IgD-negative memory B cell (primary cell): ENCODE measurements around the gene SLC50A1. TPM values are rescaled to one million over a fixed set of nuclear protein-coding genes. Genes with fewer than 3 reads are reported as not detected.

ENCODE experiments used
- H3K27ac Mint-ChIP-seq, 3 donors: one replicate each; pipeline ENCODE4 v1.8.0; 2020 to 2022; ENCODE audit warnings: mild to moderate bottlenecking in 3 of 3, mixed read lengths in 3 of 3, moderate library complexity in 1 of 3
- H3K27me3 Mint-ChIP-seq: one replicate; pipeline ENCODE4 v1.8.0; 2021; ENCODE audit warnings: mixed read lengths
- H3K36me3 Mint-ChIP-seq: one replicate; pipeline ENCODE4 v1.8.0; 2020; ENCODE audit warnings: mild to moderate bottlenecking, mixed read lengths
- H3K4me1 Mint-ChIP-seq, 3 donors: one replicate each; pipeline ENCODE4 v1.8.0; 2020 to 2022; ENCODE audit warnings: mixed read lengths in 3 of 3, mild to moderate bottlenecking in 1 of 3
- H3K4me3 Mint-ChIP-seq, 4 donors: one replicate each; pipeline ENCODE4 v1.8.0; 2020 to 2022; ENCODE audit warnings: mild to moderate bottlenecking in 4 of 4, mixed read lengths in 4 of 4, moderate library complexity in 3 of 4
- H3K9me3 Mint-ChIP-seq, 3 donors: one replicate each; pipeline ENCODE4 v1.8.0; 2020 to 2021; ENCODE audit warnings: mixed read lengths in 3 of 3, mild to moderate bottlenecking in 1 of 3
- polyA plus RNA-seq: library from polyadenylated mRNA; unstranded; fragments of 300-500 nt; fragmentation: Illumina TruSeq; gene quantifications from one replicate; pipeline ENCODE4 v1.2.3, GENCODE V29; 2021

The SLC50A1 gene
- polyA plus RNA-seq, 1 donor from 2014 or later, result 72.9 TPM

- peaks cover 1% of the 10 kb centered on the region for H3K36me3 Mint-ChIP-seq
- H3K27me3 Mint-ChIP-seq, result no peaks in the 10 kb centered on the region
- peaks cover 10 to 17% (median 17%) of the 10 kb centered on the region in 3 donors for H3K4me1 Mint-ChIP-seq
- peak overlapping the region in 1 of 4 donors; percentile 26 for H3K4me3 Mint-ChIP-seq
- H3K27ac Mint-ChIP-seq, result peak overlapping the region in 2 of 3 donors; percentile 62 to 71
- H3K9me3 Mint-ChIP-seq, result no peaks in the 10 kb centered on the region
Measured at GRCh38 chr1:155186067-155186793, 50.6 kb downstream of the SLC50A1 start.

GRCh38 chr1:155186794-155187455, 51.3 kb downstream of the SLC50A1 start:
- Mint-ChIP-seq H3K4me1 (peaks cover 10 to 17% (median 17%) of the 10 kb centered on the region in 3 donors), H3K36me3 (peaks cover 1% of the 10 kb centered on the region), H3K27me3 (no peaks in the 10 kb centered on the region), H3K9me3 (no peaks in the 10 kb centered on the region), H3K27ac (peak overlapping the region in 1 of 3 donors; percentile 62), H3K4me3 (peak overlapping the region in 2 of 4 donors; percentile 26 to 80)

GRCh38 chr1:155187456-155187891, 51.8 kb downstream of the SLC50A1 start:
- peak overlapping the region in 2 of 3 donors; percentile 62 to 67 for H3K27ac Mint-ChIP-seq
- H3K9me3 Mint-ChIP-seq, result no peaks in the 10 kb centered on the region
- no peak overlapping the region for H3K4me3 Mint-ChIP-seq
- H3K4me1 Mint-ChIP-seq, result peaks cover 10 to 19% (median 19%) of the 10 kb centered on the region in 3 donors
- peaks cover 1% of the 10 kb centered on the region for H3K36me3 Mint-ChIP-seq
- no peaks in the 10 kb centered on the region for H3K27me3 Mint-ChIP-seq

GRCh38 chr1:155188268-155188667, 52.6 kb downstream of the SLC50A1 start:
- peaks cover 1% of the 10 kb centered on the region for H3K36me3 Mint-ChIP-seq
- H3K27me3 Mint-ChIP-seq, result no peaks in the 10 kb centered on the region
- peak overlapping the region in 2 of 4 donors; percentile 2 to 34 for H3K4me3 Mint-ChIP-seq
- H3K9me3 Mint-ChIP-seq, result no peaks in the 10 kb centered on the region
- H3K4me1 Mint-ChIP-seq, result peaks cover 10 to 19% (median 19%) of the 10 kb centered on the region in 3 donors
- H3K27ac Mint-ChIP-seq, result peak overlapping the region in 1 of 3 donors; percentile 2

Other genes starting within 250 kb of the SLC50A1 start
- 78.3 TPM for gene PMVK, start 199.1 kb upstream of the SLC50A1 start, polyA plus RNA-seq
- 123 TPM for gene PBXIP1, start 179.8 kb upstream of the SLC50A1 start, polyA plus RNA-seq
- 42.5 TPM for gene PYGO2, start 174.1 kb upstream of the SLC50A1 start, polyA plus RNA-seq
- 35.7 TPM for gene SHC1, start 165.1 kb upstream of the SLC50A1 start, polyA plus RNA-seq
- 102 TPM for gene CKS1B, start 161.2 kb upstream of the SLC50A1 start, polyA plus RNA-seq
- 57.6 TPM for gene FLAD1, start 152.5 kb upstream of the SLC50A1 start, polyA plus RNA-seq
- gene LENEP, start 142.3 kb upstream of the SLC50A1 start, polyA plus RNA-seq, result not detected
- gene ZBTB7B, start 133.1 kb upstream of the SLC50A1 start, polyA plus RNA-seq, result 7.7 TPM
- not detected for gene DCST2, start 102.1 kb upstream of the SLC50A1 start, polyA plus RNA-seq
- not detected for gene DCST1, start 102.0 kb upstream of the SLC50A1 start, polyA plus RNA-seq
- 8.0 TPM for gene ADAM15, start 84.5 kb upstream of the SLC50A1 start, polyA plus RNA-seq
- gene EFNA4, start 72.1 kb upstream of the SLC50A1 start, polyA plus RNA-seq, result 8.5 TPM
- 1.3 TPM for gene EFNA3, start 57.0 kb upstream of the SLC50A1 start, polyA plus RNA-seq
- gene EFNA1, start 8.0 kb upstream of the SLC50A1 start, polyA plus RNA-seq, result not detected
- gene DPM3, start 4.7 kb downstream of the SLC50A1 start, polyA plus RNA-seq, result 83.9 TPM
- gene KRTCAP2, start 37.5 kb downstream of the SLC50A1 start, polyA plus RNA-seq, result 420 TPM
- 0.14 TPM for gene TRIM46, start 38.0 kb downstream of the SLC50A1 start, polyA plus RNA-seq
- gene THBS3, start 72.0 kb downstream of the SLC50A1 start, polyA plus RNA-seq, result 1.4 TPM
- gene MTX1, start 72.8 kb downstream of the SLC50A1 start, polyA plus RNA-seq, result 41.7 TPM
- gene ENTREP3, start 119.6 kb downstream of the SLC50A1 start, polyA plus RNA-seq, result 1.7 TPM
- gene SCAMP3, start 126.5 kb downstream of the SLC50A1 start, polyA plus RNA-seq, result 144 TPM
- gene CLK2, start 137.7 kb downstream of the SLC50A1 start, polyA plus RNA-seq, result 19.7 TPM
- gene HCN3, start 141.6 kb downstream of the SLC50A1 start, polyA plus RNA-seq, result 2.3 TPM
- not detected for gene PKLR, start 165.6 kb downstream of the SLC50A1 start, polyA plus RNA-seq
- gene FDPS, start 173.0 kb downstream of the SLC50A1 start, polyA plus RNA-seq, result 120 TPM
- 8.9 TPM for gene RUSC1, start 185.0 kb downstream of the SLC50A1 start, polyA plus RNA-seq